IMR-90 (cell line): ENCODE measurements around the gene FXYD3. TPM values are rescaled to one million over a fixed set of nuclear protein-coding genes. Genes with fewer than 3 reads are reported as not detected.
A peak's percentile ranks its signal among the peaks of the same experiment; 100 is the strongest.

Source experiments
- ATAC-seq: fragments of 200-7000 bp; cut with Tn5 transposase; 2 replicates; pipeline ENCODE4 v1.9.1; 2020; ENCODE audit warnings: low read depth, mild to moderate bottlenecking, moderate library complexity
- BruUV-seq: library from RNA; stranded (reverse); fragments of 400-500 nt; replicated peaks from 2 replicates; lab custom pipeline; 2021; lab: Mats Ljungman, UMichigan
- CTCF ChIA-PET: fragments of 300-600 bp; formaldehyde crosslinking; extraction: SDS; loops from one replicate; lab custom pipeline; 2021; ENCODE audit warnings: antibody characterized with exemption; lab: Yijun Ruan, JAX
- POLR2A ChIA-PET: fragments of 300-600 bp; sonication (Branson Sonifier 250); formaldehyde crosslinking; loops from one replicate; lab custom pipeline; 2022; ENCODE audit warnings: antibody characterized with exemption; ENCODE audit not compliant: unreplicated experiment; lab: Charles Lee
- DNase-seq: peaks from one replicate; pipeline ENCODE4 v3.0.0; 2013
- H2AFZ ChIP-seq: replicated peaks from 2 replicates; pipeline ENCODE3; 2013; ENCODE audit warnings: low read length, mild to moderate bottlenecking; ENCODE audit not compliant: poor library complexity
- H2AK5ac ChIP-seq: 2 replicates; pipeline ENCODE4 v1.6.1; 2013; ENCODE audit warnings: low read depth, low read length, inconsistent platforms
- H2AK9ac ChIP-seq: replicated peaks from 2 replicates; pipeline ENCODE3; 2013; ENCODE audit warnings: mild to moderate bottlenecking, low read depth, low read length, moderate library complexity; ENCODE audit not compliant: poor library complexity
- H2BK120ac ChIP-seq: 2 replicates; pipeline ENCODE4 v1.6.1; 2013; ENCODE audit warnings: low read depth, low read length, inconsistent platforms
- H2BK15ac ChIP-seq: 3 replicates; pipeline ENCODE4 v1.6.1; 2013; ENCODE audit warnings: low read depth, low read length, inconsistent platforms
- H2BK20ac ChIP-seq: 2 replicates; pipeline ENCODE4 v1.6.1; 2013; ENCODE audit warnings: low read depth, mild to moderate bottlenecking, inconsistent platforms, low read length, moderate library complexity
- H2BK5ac ChIP-seq: 2 replicates; pipeline ENCODE4 v1.6.1; 2013; ENCODE audit warnings: mild to moderate bottlenecking, low read depth, low read length, inconsistent platforms; ENCODE audit not compliant: poor library complexity, severe bottlenecking
- H3K14ac ChIP-seq: replicated peaks from 2 replicates; pipeline ENCODE4 v1.6.1; 2013; ENCODE audit warnings: low read depth, low read length, inconsistent platforms
- H3K18ac ChIP-seq: 2 replicates; pipeline ENCODE4 v1.6.1; 2013; ENCODE audit warnings: low read depth, low read length, control low read depth
- H3K23ac ChIP-seq: 2 replicates; pipeline ENCODE4 v1.6.1; 2013; ENCODE audit warnings: low read depth, low read length, inconsistent platforms
- H3K27ac ChIP-seq: 2 replicates; pipeline ENCODE4 v1.5.1; 2013; ENCODE audit warnings: mild to moderate bottlenecking, control low read depth, low read length; ENCODE audit not compliant: insufficient read depth
- H3K27me3 ChIP-seq: 2 replicates; pipeline ENCODE4 v1.6.1; 2013; ENCODE audit warnings: low read length; ENCODE audit not compliant: control insufficient read depth, insufficient read depth
- H3K36me3 ChIP-seq: 2 replicates; pipeline ENCODE4 v1.6.1; 2013; ENCODE audit warnings: low read length, mixed read lengths; ENCODE audit not compliant: control insufficient read depth, insufficient read depth
- H3K4ac ChIP-seq: 2 replicates; pipeline ENCODE4 v1.6.1; 2013; ENCODE audit warnings: low read depth, low read length, inconsistent platforms
- H3K4me1 ChIP-seq: 2 replicates; pipeline ENCODE4 v1.6.1; 2013; ENCODE audit warnings: low read length, mixed read lengths; ENCODE audit not compliant: control insufficient read depth, insufficient read depth
- H3K4me2 ChIP-seq: 2 replicates; pipeline ENCODE4 v1.6.1; 2013; ENCODE audit warnings: low read depth, mild to moderate bottlenecking, control low read depth, low read length, moderate library complexity
- H3K4me3 ChIP-seq: 2 replicates; pipeline ENCODE4 v1.5.1; 2013; ENCODE audit warnings: low read depth, mild to moderate bottlenecking, control low read depth, low read length, moderate library complexity; ENCODE audit not compliant: insufficient read depth
- H3K56ac ChIP-seq: 2 replicates; pipeline ENCODE4 v1.6.1; 2013; ENCODE audit warnings: low read length, inconsistent platforms; ENCODE audit not compliant: insufficient read depth; ENCODE audit errors: extremely low read depth
- H3K79me1 ChIP-seq, 2 experiments: 2 replicates each; pipeline ENCODE4 v1.6.1; 2013; ENCODE audit warnings: low read length in 2 of 2, inconsistent platforms in 1 of 2, low read depth in 1 of 2
- H3K9ac ChIP-seq: 2 replicates; pipeline ENCODE4 v1.6.1; 2013; ENCODE audit warnings: low read depth, low read length, control low read depth
- H3K9me1 ChIP-seq: 2 replicates; pipeline ENCODE4 v1.6.1; 2013; ENCODE audit warnings: low read length, inconsistent platforms; ENCODE audit not compliant: insufficient read depth
- H3K9me3 ChIP-seq: 2 replicates; pipeline ENCODE4 v1.6.1; 2013; ENCODE audit warnings: low read length; ENCODE audit not compliant: control insufficient read depth, insufficient read depth
- H4K20me1 ChIP-seq: 2 replicates; pipeline ENCODE4 v1.6.1; 2013; ENCODE audit warnings: low read length, inconsistent platforms; ENCODE audit not compliant: insufficient read depth
- H4K5ac ChIP-seq: 2 replicates; pipeline ENCODE4 v1.6.1; 2013; ENCODE audit warnings: mild to moderate bottlenecking, low read depth, low read length, control low read depth
- H4K8ac ChIP-seq, 2 experiments: 2 replicates each; pipeline ENCODE4 v1.6.1; 2013; ENCODE audit warnings: low read depth in 2 of 2, low read length in 2 of 2, control low read depth in 1 of 2, inconsistent platforms in 1 of 2
- H4K91ac ChIP-seq: 2 replicates; pipeline ENCODE4 v1.6.1; 2013; ENCODE audit warnings: low read depth, low read length, inconsistent platforms; ENCODE audit not compliant: insufficient read depth
- NFE2L2 ChIP-seq: fragments of 150-350 bp; IDR thresholded peaks from 2 replicates; pipeline ENCODE4 v1.6.1; 2016; ENCODE audit warnings: low read depth, mild to moderate bottlenecking, low read length
- USF2 ChIP-seq: fragments of 150-350 bp; IDR thresholded peaks from 2 replicates; pipeline ENCODE4 v1.6.1; 2017; ENCODE audit warnings: mild to moderate bottlenecking, antibody characterized with exemption, low read length, low read depth
- dilution Hi-C: fragments of 300-500 bp; cut with HindIII; formaldehyde crosslinking; loops from one replicate; pipeline ENCODE4 v1.14.3; 2018; ENCODE audit warnings: low sequenced_read_pairs; ENCODE audit not compliant: unreplicated experiment
- in situ Hi-C: fragments of 300-500 bp; cut with MboI; formaldehyde crosslinking; loops from 3 replicates; pipeline ENCODE4 v1.14.3; 2019; ENCODE audit warnings: low sequenced_read_pairs, inconsistent platforms, mixed read lengths
- intact Hi-C: fragments of 100-400 bp; cut with micrococcal nuclease; formaldehyde crosslinking; loops from 2 replicates; pipeline ENCODE4 v1.10.0; 2022
- polyA plus RNA-seq, 3 experiments: library from polyadenylated mRNA; depleted of rRNA; stranded (reverse); fragments of >200 nt; gene quantifications; 2 replicates each; pipeline ENCODE4 v1.2.3, GENCODE V29; 2012; ENCODE audit warnings: low replicate concordance in 1 of 3
- total RNA-seq: library from RNA; depleted of rRNA; stranded (reverse); fragments of >200 nt; gene quantifications from 2 replicates; pipeline ENCODE4 v1.2.3, GENCODE V29; 2012

Gene FXYD3
- total and polyA plus RNA-seq, 2 of the 4 experiments (the other 2 are of a cell fraction), result not detected

GRCh38 chr19:35087393-35087792, 28.2 kb upstream of the FXYD3 start:
- ATAC-seq (no peak), DNase-seq (no peak)
- H3K14ac ChIP-seq, result no peak overlapping the region
- dilution Hi-C loops (no loop called here), in situ Hi-C loops (no loop called here), intact Hi-C loops (no loop called here)
- H4K20me1 ChIP-seq, result no peaks in the 10 kb centered on the region
- ChIA-PET POLR2A (no interaction called here), CTCF (interaction anchor here (1.2 to 1.4 kb wide), 2 partner anchors 21 to 43 kb away, joined by 3 read pairs; no protein-coding TSS in a partner anchor)
- H3K18ac ChIP-seq, result no peak overlapping the region
- H4K91ac ChIP-seq, result no peak overlapping the region
- H2BK120ac ChIP-seq, result no peak overlapping the region
- BruUV-seq, result no TSS peak
- H3K4ac ChIP-seq, result no peak overlapping the region
- no peak overlapping the region for H2AFZ ChIP-seq
- no peak overlapping the region for H3K27ac ChIP-seq
- H3K27me3 ChIP-seq, result no peaks in the 10 kb centered on the region
- 0 out of 3 replicates have a peak overlapping the region, but pooled peaks have one; percentile 21 for H2BK15ac ChIP-seq
- H3K36me3 ChIP-seq, result no peaks in the 10 kb centered on the region
- H2BK20ac ChIP-seq, result no peak overlapping the region
- H3K23ac ChIP-seq, result no peak overlapping the region
- H4K8ac ChIP-seq, result no peak overlapping the region
- H3K9ac ChIP-seq, result no peak overlapping the region
- no peak overlapping the region for H3K4me3 ChIP-seq
- H2AK9ac ChIP-seq, result no peak overlapping the region
- TF ChIP-seq USF2 (peak; percentile 82), NFE2L2 (no peak)
- peaks cover 3% of the 10 kb centered on the region for H3K4me1 ChIP-seq
- no peak overlapping the region for H2BK5ac ChIP-seq
- peaks cover 7% of the 10 kb centered on the region for H3K9me1 ChIP-seq
- H3K56ac ChIP-seq, result no peak overlapping the region
- no peaks in the 10 kb centered on the region for H3K79me1 ChIP-seq
- H2AK5ac ChIP-seq, result no peak overlapping the region
- H3K9me3 ChIP-seq, result no peaks in the 10 kb centered on the region; the same call in 1 of the 2 replicates
- no peak overlapping the region for H4K5ac ChIP-seq
- H3K4me2 ChIP-seq, result no peak overlapping the region
